CD4-positive, alpha-beta memory T cell (primary cell): ENCODE results near the gene CDCP1. TPM values are rescaled to one million over a fixed set of nuclear protein-coding genes. Genes with fewer than 3 reads are reported as not detected.

Source experiments
- CTCF ChIA-PET: fragments of 350-600 bp; sonication (Branson Sonifier 250); formaldehyde crosslinking; loops from one replicate; lab custom pipeline; 2021; ENCODE audit warnings: inconsistent platforms; ENCODE audit not compliant: partially characterized antibody; lab: Charles Lee
- POLR2A ChIA-PET: fragments of 350-600 bp; sonication (Branson Sonifier 250); formaldehyde crosslinking; loops from one replicate; lab custom pipeline; 2021; ENCODE audit not compliant: partially characterized antibody; lab: Charles Lee
- DNase-seq, 5 donors: peaks; one replicate each; pipeline versions ENCODE4 v3.0.0 to v3.0.0-alpha.2; 2020 to 2022; ENCODE audit warnings: mixed read lengths in 1 of 5
- H3K27ac ChIP-seq: one replicate; pipeline ENCODE4 v1.7.0; 2013; ENCODE audit warnings: low read depth, low read length
- H3K27me3 ChIP-seq: 2 replicates; pipeline ENCODE4 v1.7.0; 2013; ENCODE audit warnings: mild to moderate bottlenecking, low read length, moderate library complexity; ENCODE audit not compliant: insufficient read depth
- H3K36me3 ChIP-seq: 2 replicates; pipeline ENCODE4 v1.7.0; 2013; ENCODE audit warnings: mild to moderate bottlenecking, low read length, moderate library complexity; ENCODE audit not compliant: insufficient read depth
- H3K4me1 ChIP-seq: 2 replicates; pipeline ENCODE4 v1.7.0; 2013; ENCODE audit warnings: mild to moderate bottlenecking, low read length, moderate library complexity; ENCODE audit not compliant: insufficient read depth
- H3K4me3 ChIP-seq, 2 donors: one replicate each; pipeline ENCODE4 v1.7.0; 2013; ENCODE audit warnings: low read length in 2 of 2, mild to moderate bottlenecking in 1 of 2
- H3K9me3 ChIP-seq, 2 donors: one replicate each; pipeline ENCODE4 v1.7.0; 2013; ENCODE audit warnings: low read length in 2 of 2, control low read depth in 1 of 2; ENCODE audit not compliant: control insufficient read depth in 1 of 2
- H3K27ac Mint-ChIP-seq, 7 donors: one replicate each; pipeline ENCODE4 v1.8.0; 2020 to 2021; ENCODE audit warnings: mixed read lengths in 7 of 7, mild to moderate bottlenecking in 6 of 7, inconsistent platforms in 3 of 7, moderate library complexity in 3 of 7
- H3K27me3 Mint-ChIP-seq, 2 donors: one replicate each; pipeline ENCODE4 v1.8.0; 2020 to 2021; ENCODE audit warnings: mixed read lengths in 2 of 2
- H3K36me3 Mint-ChIP-seq, 2 donors: one replicate each; pipeline ENCODE4 v1.8.0; 2020 to 2021; ENCODE audit warnings: mixed read lengths in 2 of 2, inconsistent platforms in 1 of 2, mild to moderate bottlenecking in 1 of 2
- H3K4me1 Mint-ChIP-seq, 4 donors: one replicate each; pipeline ENCODE4 v1.8.0; 2020 to 2021; ENCODE audit warnings: mixed read lengths in 4 of 4, mild to moderate bottlenecking in 1 of 4
- H3K4me3 Mint-ChIP-seq, 8 donors: one replicate each; pipeline ENCODE4 v1.8.0; 2020 to 2021; ENCODE audit warnings: mixed read lengths in 8 of 8, mild to moderate bottlenecking in 7 of 8, moderate library complexity in 6 of 8, inconsistent platforms in 3 of 8
- H3K9me3 Mint-ChIP-seq, 8 donors: one replicate each; pipeline ENCODE4 v1.8.0; 2020 to 2021; ENCODE audit warnings: mixed read lengths in 8 of 8, mild to moderate bottlenecking in 5 of 8, inconsistent platforms in 3 of 8, moderate library complexity in 1 of 8
- intact Hi-C: fragments of 100-400 bp; cut with micrococcal nuclease; formaldehyde crosslinking; loops from one replicate; pipeline ENCODE4 v1.15.1; 2023
- polyA plus RNA-seq, 2 donors: library from polyadenylated mRNA; unstranded; fragments of 300-500 nt; fragmentation: Illumina TruSeq; gene quantifications; one replicate each; pipeline ENCODE4 v1.2.3, GENCODE V29; 2021
- total RNA-seq, 2 experiments: library from RNA; stranded (reverse); gene quantifications; one replicate each; pipeline ENCODE4 v1.2.3, GENCODE V29; 2021

Gene CDCP1
- total and polyA plus RNA-seq, 4 experiments from 2014 or later: 0.24 to 0.60 (median 0.40) TPM

DNA sequence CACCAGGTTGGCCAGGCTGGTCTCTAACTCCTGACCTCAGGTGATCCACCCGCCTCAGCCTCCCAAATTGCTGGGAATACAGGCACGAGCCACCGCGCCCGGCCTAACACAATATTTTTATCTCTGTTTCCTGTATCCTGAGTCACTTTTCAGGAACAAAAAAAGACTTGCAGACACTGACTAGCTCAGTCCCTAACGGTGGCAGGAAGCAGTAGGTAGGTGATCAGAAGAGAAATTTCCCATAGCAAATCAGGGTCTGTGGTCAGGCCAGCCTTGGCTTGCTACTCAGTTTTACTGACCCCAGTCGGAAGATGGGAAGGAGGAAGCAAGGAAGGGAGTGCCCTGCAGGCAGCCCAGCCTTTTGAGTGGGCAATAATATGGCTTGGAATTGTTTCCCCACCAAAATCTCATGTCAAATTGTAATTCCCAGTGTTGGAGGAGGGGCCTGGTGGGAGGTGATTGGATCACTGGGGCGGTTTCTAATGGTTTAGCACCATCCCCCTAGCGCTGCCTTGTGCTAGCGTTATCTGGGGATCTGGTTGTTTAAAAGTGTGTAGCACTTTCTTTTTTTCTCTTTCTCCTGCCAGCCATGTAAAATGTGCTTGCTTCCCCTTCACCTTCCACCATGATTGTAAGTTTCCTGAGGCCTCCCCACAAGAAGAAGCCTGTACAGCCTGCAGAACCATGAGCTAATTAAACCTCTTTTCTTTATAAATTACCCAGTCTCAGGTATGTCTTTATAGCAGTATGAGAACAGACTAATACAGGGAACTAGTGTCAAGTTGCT, 19.5 kb upstream of the CDCP1 start:
- CTCF ChIA-PET: interaction anchor here (0.7 to 4.1 kb wide), 3 partner anchors 17 to 124 kb away, joined by 3 to 16 read pairs (median 5); no protein-coding TSS in a partner anchor

DNA sequence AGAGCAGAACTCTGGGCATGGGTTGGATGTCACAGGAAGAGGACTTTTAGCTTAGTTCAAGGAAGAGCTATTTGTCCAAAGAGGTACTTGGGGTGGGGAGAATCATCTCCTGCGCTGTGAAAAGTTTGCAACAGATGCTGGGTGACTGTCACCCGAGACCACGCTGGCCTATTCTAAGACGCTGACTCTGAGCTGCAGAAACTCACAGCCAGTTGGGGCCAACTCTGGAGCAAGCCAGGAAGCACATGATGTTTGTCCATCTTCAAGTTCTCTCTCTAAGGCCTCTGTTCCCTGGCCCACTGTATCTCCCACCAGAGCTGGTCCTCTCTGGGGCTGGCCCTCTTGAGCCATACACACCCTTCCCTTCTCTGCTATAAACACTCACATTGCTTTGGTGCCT, 17.9 kb upstream of the CDCP1 start:
- H3K4me1 Mint-ChIP-seq: peaks cover 13 to 24% (median 19%) of the 10 kb centered on the region in 4 donors
- DNase-seq: no peak
- no peak overlapping the region for H3K27ac ChIP-seq
- intact Hi-C loops: no loop called here
- no peaks in the 10 kb centered on the region for H3K9me3 ChIP-seq
- peak overlapping the region in 1 of 7 donors; percentile 60 for H3K27ac Mint-ChIP-seq
- no peaks in the 10 kb centered on the region for H3K36me3 ChIP-seq
- H3K9me3 Mint-ChIP-seq: peaks cover 0 to 7% (median 0%) of the 10 kb centered on the region in 8 donors
- H3K4me3 Mint-ChIP-seq: no peak overlapping the region
- H3K36me3 Mint-ChIP-seq: no peaks in the 10 kb centered on the region
- ChIA-PET POLR2A (no interaction called here), CTCF (interaction anchor here (4.1 kb wide), 1 partner anchor 122 kb away, joined by 16 read pairs; no protein-coding TSS in a partner anchor)
- no peak overlapping the region for H3K4me3 ChIP-seq
- peaks cover 2 to 5% of the 10 kb centered on the region in 2 donors for H3K27me3 Mint-ChIP-seq
- no peaks in the 10 kb centered on the region for H3K27me3 ChIP-seq
- peaks cover 24% of the 10 kb centered on the region for H3K4me1 ChIP-seq

More for the DNA sequence above, 19.5 kb upstream of the CDCP1 start:
- Histone ChIP-seq H3K4me3 (no peak overlapping the region), H3K27ac (no peak overlapping the region), H3K27me3 (no peaks in the 10 kb centered on the region), H3K9me3 (no peaks in the 10 kb centered on the region), H3K4me1 (peaks cover 24% of the 10 kb centered on the region), H3K36me3 (no peaks in the 10 kb centered on the region)
- no peaks in the 10 kb centered on the region for H3K36me3 Mint-ChIP-seq
- no peak for DNase-seq
- peaks cover 0 to 7% (median 0%) of the 10 kb centered on the region in 8 donors for H3K9me3 Mint-ChIP-seq
- peak overlapping the region in 1 of 8 donors; percentile 15 for H3K4me3 Mint-ChIP-seq
- intact Hi-C loops: loop anchor here (2.0 kb wide), 1 partner anchor 45 kb away; no protein-coding TSS in a partner anchor
- H3K4me1 Mint-ChIP-seq: peaks cover 15 to 35% (median 22%) of the 10 kb centered on the region in 4 donors
- H3K27ac Mint-ChIP-seq: peak overlapping the region in 2 of 7 donors; percentile 38 to 57
- POLR2A ChIA-PET: interaction anchor here (1.4 kb wide), 1 partner anchor 46 kb away, joined by 3 read pairs; no protein-coding TSS in a partner anchor
- H3K27me3 Mint-ChIP-seq: peaks cover 0 to 1% of the 10 kb centered on the region in 2 donors

DNA sequence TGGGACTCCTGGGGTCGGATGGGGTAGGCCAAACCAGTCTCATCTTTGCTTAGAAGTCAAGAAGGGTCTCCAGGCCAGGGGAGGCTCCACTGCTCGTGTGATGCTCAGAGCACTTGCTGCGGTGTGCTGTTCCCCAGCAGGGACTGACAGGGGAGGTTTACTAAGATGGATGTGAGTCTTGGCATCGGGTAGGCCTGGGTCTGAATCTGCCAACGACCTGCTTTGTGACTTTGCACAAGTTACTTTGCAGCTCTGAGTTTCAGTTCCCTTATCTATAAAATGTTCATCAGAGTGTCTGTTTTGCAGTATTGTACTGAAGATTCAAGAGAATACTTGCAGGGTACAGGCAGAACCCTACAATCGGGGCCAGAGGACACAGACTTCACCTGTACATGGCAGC, 17.3 kb upstream of the CDCP1 start:
- H3K9me3 Mint-ChIP-seq: peaks cover 0 to 7% (median 0%) of the 10 kb centered on the region in 8 donors

DNA sequence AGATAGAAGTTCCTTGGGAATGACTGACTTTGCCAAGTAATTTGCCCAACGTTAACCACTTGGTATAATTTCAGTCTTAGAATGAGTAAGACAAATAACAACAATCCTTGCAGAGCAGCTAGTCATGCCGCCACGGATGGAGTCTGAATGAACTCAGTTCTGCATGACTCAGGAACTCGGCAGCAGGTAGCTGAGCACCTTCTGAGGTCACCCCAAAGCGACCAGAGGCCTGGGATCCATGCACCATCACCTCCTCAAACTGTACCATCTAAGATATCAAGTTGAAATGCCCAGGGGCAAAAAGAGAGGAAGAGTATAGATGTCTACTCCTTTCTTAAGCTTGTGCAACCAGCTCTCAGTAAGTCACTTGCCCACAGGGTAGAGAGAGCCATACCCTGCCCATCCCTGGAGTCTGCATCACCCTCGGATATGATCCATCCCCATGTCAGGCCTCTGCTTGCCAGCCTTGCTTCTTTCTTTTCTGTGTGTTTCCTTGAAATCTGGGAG, 8.5 kb upstream of the CDCP1 start:
- H3K4me1 Mint-ChIP-seq: peaks cover 0 to 2% (median 0%) of the 10 kb centered on the region in 4 donors
- CTCF ChIA-PET: interaction anchor here (1.5 to 1.9 kb wide), 3 partner anchors 9 to 114 kb away, joined by 4 to 5 read pairs (median 5); no protein-coding TSS in a partner anchor
- intact Hi-C loops: no loop called here
- Histone ChIP-seq H3K36me3 (no peaks in the 10 kb centered on the region), H3K9me3 (no peaks in the 10 kb centered on the region), H3K27me3 (no peaks in the 10 kb centered on the region), H3K4me1 (no peaks in the 10 kb centered on the region), H3K27ac (no peak overlapping the region), H3K4me3 (no peak overlapping the region)
- H3K27ac Mint-ChIP-seq: peak overlapping the region in 1 of 7 donors; percentile 18
- POLR2A ChIA-PET: no interaction called here
- no peak for DNase-seq
- peaks cover 2 to 20% (median 14%) of the 10 kb centered on the region in 8 donors for H3K9me3 Mint-ChIP-seq
- no peak overlapping the region for H3K4me3 Mint-ChIP-seq
- H3K27me3 Mint-ChIP-seq: peaks cover 2 to 3% of the 10 kb centered on the region in 2 donors
- H3K36me3 Mint-ChIP-seq: no peaks in the 10 kb centered on the region

More for the DNA sequence above, 17.3 kb upstream of the CDCP1 start:
- H3K27me3 ChIP-seq: no peaks in the 10 kb centered on the region
- Mint-ChIP-seq H3K27ac (peak overlapping the region in 1 of 7 donors; percentile 60), H3K4me1 (peaks cover 13 to 23% (median 18%) of the 10 kb centered on the region in 4 donors), H3K36me3 (no peaks in the 10 kb centered on the region), H3K4me3 (no peak overlapping the region), H3K27me3 (peaks cover 3 to 6% of the 10 kb centered on the region in 2 donors)
- H3K4me3 ChIP-seq: no peak overlapping the region
- no peak overlapping the region for H3K27ac ChIP-seq
- intact Hi-C loops: no loop called here
- DNase-seq: no peak
- ChIA-PET POLR2A (no interaction called here), CTCF (interaction anchor here (4.1 kb wide), 1 partner anchor 122 kb away, joined by 16 read pairs; no protein-coding TSS in a partner anchor)
- H3K36me3 ChIP-seq: no peaks in the 10 kb centered on the region
- peaks cover 23% of the 10 kb centered on the region for H3K4me1 ChIP-seq
- no peaks in the 10 kb centered on the region for H3K9me3 ChIP-seq

DNA sequence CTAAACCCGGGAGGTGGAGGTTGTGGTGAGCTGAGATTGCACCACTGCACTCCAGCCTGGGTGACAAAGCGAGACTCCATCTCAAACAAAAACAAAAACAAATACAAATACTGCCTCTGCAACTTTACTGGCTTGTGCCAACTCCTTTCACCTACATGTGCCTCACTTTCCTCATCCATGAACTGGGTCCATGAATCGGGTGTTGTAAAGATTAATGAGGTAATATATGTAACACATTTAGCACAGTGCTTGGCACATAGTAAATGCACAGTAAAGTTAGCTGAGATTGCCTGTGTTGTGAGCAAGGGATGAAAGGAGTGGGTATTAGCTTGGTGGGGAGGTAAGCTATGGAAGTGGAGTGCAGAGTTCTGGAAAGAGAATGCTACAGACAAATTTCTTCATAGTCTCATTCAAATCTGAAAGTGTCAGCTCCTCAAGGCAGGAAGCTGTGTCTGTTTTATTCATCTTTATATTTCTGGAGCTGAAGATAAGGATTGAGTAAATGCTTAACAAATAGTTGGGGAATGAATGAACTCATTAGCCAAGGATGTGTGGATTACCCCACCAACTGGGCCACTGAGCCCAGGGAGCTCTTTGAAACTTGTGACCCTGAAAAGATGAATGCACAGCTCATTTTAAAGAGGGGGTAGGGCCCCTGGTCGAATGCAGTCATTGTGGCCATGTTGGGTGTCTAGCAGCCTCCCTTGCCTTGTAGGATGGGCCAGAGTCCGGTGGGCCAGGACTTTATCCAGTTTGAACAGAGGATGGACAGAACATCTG, 7.7 kb upstream of the CDCP1 start:
- no peak overlapping the region for H3K27ac ChIP-seq
- peaks cover 2 to 20% (median 14%) of the 10 kb centered on the region in 8 donors for H3K9me3 Mint-ChIP-seq
- no peak overlapping the region for H3K4me3 ChIP-seq
- intact Hi-C loops: no loop called here
- H3K27me3 ChIP-seq: no peaks in the 10 kb centered on the region
- ChIA-PET CTCF (interaction anchor here (1.5 to 1.9 kb wide), 3 partner anchors 9 to 114 kb away, joined by 4 to 5 read pairs (median 5); no protein-coding TSS in a partner anchor), POLR2A (no interaction called here)
- H3K36me3 Mint-ChIP-seq: no peaks in the 10 kb centered on the region
- H3K9me3 ChIP-seq: no peaks in the 10 kb centered on the region
- H3K4me1 Mint-ChIP-seq: peaks cover 0 to 2% (median 0%) of the 10 kb centered on the region in 4 donors
- no peak for DNase-seq
- H3K4me3 Mint-ChIP-seq: no peak overlapping the region
- no peak overlapping the region for H3K27ac Mint-ChIP-seq
- no peaks in the 10 kb centered on the region for H3K36me3 ChIP-seq
- peaks cover 0 to 2% of the 10 kb centered on the region in 2 donors for H3K27me3 Mint-ChIP-seq
- no peaks in the 10 kb centered on the region for H3K4me1 ChIP-seq

DNA sequence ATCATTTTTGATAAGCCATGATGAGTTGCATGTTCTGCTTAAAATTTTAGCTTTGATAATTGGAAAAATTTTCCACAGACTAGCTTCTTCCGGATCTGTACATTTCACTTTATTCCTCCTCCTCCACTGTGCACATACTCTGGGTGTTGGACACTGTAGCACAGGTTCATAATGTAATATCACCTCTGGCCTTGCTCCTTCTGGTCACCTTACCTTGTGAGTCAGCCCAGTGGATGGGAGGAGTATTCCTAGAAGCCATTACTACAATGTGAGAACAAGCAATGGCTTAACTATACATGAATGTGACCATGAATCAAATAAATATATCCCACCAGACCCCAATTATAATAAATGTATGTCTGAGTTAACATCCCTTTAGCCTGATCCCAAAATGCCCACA, 6.1 kb upstream of the CDCP1 start:
- no peaks in the 10 kb centered on the region for H3K36me3 Mint-ChIP-seq
- Histone ChIP-seq H3K36me3 (no peaks in the 10 kb centered on the region), H3K4me3 (no peak overlapping the region), H3K4me1 (no peaks in the 10 kb centered on the region), H3K27ac (no peak overlapping the region), H3K9me3 (no peaks in the 10 kb centered on the region), H3K27me3 (no peaks in the 10 kb centered on the region)
- intact Hi-C loops: no loop called here
- ChIA-PET CTCF (no interaction called here), POLR2A (no interaction called here)
- peak overlapping the region in 1 of 7 donors; percentile 24 for H3K27ac Mint-ChIP-seq
- peaks cover 0 to 3% (median 1%) of the 10 kb centered on the region in 4 donors for H3K4me1 Mint-ChIP-seq
- H3K9me3 Mint-ChIP-seq: peaks cover 2 to 20% (median 14%) of the 10 kb centered on the region in 8 donors
- peaks cover 3 to 4% of the 10 kb centered on the region in 2 donors for H3K27me3 Mint-ChIP-seq
- DNase-seq: no peak
- H3K4me3 Mint-ChIP-seq: no peak overlapping the region
